GM12891 (cell line): Measurements from ENCODE around the gene SLC30A7.

ENCODE experiments used
- POLR2A ChIP-seq: IDR thresholded peaks from 2 replicates; pipeline ENCODE4 v1.6.1; 2011; ENCODE audit warnings: low read depth, low read length, control low read depth
- POLR2AphosphoS5 ChIP-seq: IDR thresholded peaks from 2 replicates; pipeline ENCODE4 v1.6.1; 2011; ENCODE audit warnings: low read depth, low read length, control low read depth
- SPI1 ChIP-seq: IDR thresholded peaks from 2 replicates; pipeline ENCODE4 v1.6.1; 2011; ENCODE audit warnings: low read depth, low read length, control low read depth
- TAF1 ChIP-seq: IDR thresholded peaks from 2 replicates; pipeline ENCODE4 v1.6.1; 2011; ENCODE audit warnings: low read depth, low read length, control low read depth

DNA sequence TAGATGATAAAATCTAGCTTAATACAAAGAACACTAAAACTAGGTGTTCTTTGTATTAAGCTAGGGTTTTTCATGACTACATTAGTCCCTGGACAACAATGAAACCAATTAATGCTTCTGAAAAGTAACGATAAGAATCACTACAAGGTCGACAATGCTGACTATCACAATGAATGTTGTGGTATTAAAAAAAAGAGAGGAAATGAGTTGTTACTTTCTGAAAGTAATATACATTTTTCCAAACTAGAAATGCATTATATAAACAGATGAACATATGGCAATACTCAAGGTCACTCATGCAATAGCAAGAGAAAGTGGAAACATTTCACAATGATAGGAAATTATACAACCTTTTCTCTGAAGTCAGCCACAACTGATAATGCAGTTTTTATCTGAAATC, 110.7 kb downstream of the SLC30A7 start:
- no peak for TF ChIP-seq TAF1
- no peak for TF ChIP-seq POLR2A
- no peak for TF ChIP-seq SPI1
- TF ChIP-seq POLR2AphosphoS5, result no peak
